WTC11 (cell line): ENCODE results near the gene VIT.

Experiments
- ATF6 ChIP-seq: sonication (generic); formaldehyde crosslinking; IDR thresholded peaks from 2 replicates; pipeline ENCODE4 v1.8.1; 2023; ENCODE audit warnings: mild to moderate bottlenecking, missing genetic modification reagents
- CTCF ChIP-seq: fragments of 200-600 bp; IDR thresholded peaks from 2 replicates; pipeline ENCODE4 v1.8.0; 2022; ENCODE audit warnings: antibody characterized with exemption
- E2F1 ChIP-seq: sonication (generic); formaldehyde crosslinking; IDR thresholded peaks from 2 replicates; pipeline ENCODE4 v1.8.0; 2022; ENCODE audit warnings: mild to moderate bottlenecking, missing genetic modification reagents
- ESRRA ChIP-seq: sonication (generic); formaldehyde crosslinking; IDR thresholded peaks from 2 replicates; pipeline ENCODE4 v1.8.1; 2022; ENCODE audit warnings: mild to moderate bottlenecking, missing genetic modification reagents, borderline replicate concordance
- NFYB ChIP-seq: sonication (generic); formaldehyde crosslinking; conservative IDR thresholded peaks from 2 replicates; pipeline ENCODE4 v1.8.0; 2022; ENCODE audit warnings: low read depth, missing genetic modification reagents
- PRDM15 ChIP-seq: sonication (generic); formaldehyde crosslinking; IDR thresholded peaks from 2 replicates; pipeline ENCODE4 v1.8.0; 2022; ENCODE audit warnings: missing genetic modification reagents
- ZBTB43 ChIP-seq: sonication (generic); formaldehyde crosslinking; IDR thresholded peaks from 2 replicates; pipeline ENCODE4 v1.8.1; 2023; ENCODE audit warnings: mild to moderate bottlenecking, missing genetic modification reagents
- ZNF263 ChIP-seq: sonication (generic); formaldehyde crosslinking; IDR thresholded peaks from 2 replicates; pipeline ENCODE4 v1.8.1; 2022; ENCODE audit warnings: low read depth, mild to moderate bottlenecking, moderate library complexity, missing genetic modification reagents

GRCh38 chr2:36753706-36754221, 57.3 kb downstream of the VIT start:
- no peak for TF ChIP-seq CTCF
- TF ChIP-seq E2F1 (CRISPR knock-in tag): no peak
- TF ChIP-seq ATF6: no peak
- TF ChIP-seq ZNF263 (CRISPR knock-in tag): no peak
- no peak for TF ChIP-seq NFYB (CRISPR knock-in tag)
- TF ChIP-seq ZBTB43: no peak
- no peak for TF ChIP-seq PRDM15 (CRISPR knock-in tag)
- TF ChIP-seq ESRRA (CRISPR knock-in tag): no peak
